Kidney (tissue), 14 donors: ENCODE results near the gene RGS10. TPM values are rescaled to one million over a fixed set of nuclear protein-coding genes. Genes with fewer than 3 reads are reported as not detected.

Source experiments
- DNase-seq, 5 donors: peaks; one replicate each; pipeline ENCODE4 v3.0.0-alpha.2; 2013 to 2020
- FAIRE-seq: peaks from 2 replicates; lab custom pipeline; 2012; peaks lifted over from hg19 to GRCh38; lab: Jason Lieb, UNC
- H3K27ac ChIP-seq, 2 donors: one replicate each; pipeline ENCODE4 v1.7.0; 2013; ENCODE audit warnings: low read depth in 2 of 2, low read length in 2 of 2, inconsistent platforms in 1 of 2
- H3K27me3 ChIP-seq: one replicate; pipeline ENCODE4 v1.7.1; 2013; ENCODE audit warnings: low read length, inconsistent platforms; ENCODE audit not compliant: control insufficient read depth, insufficient read depth
- H3K36me3 ChIP-seq, 3 donors: one replicate each; pipeline versions ENCODE4 v1.7.0 to v1.7.1; 2013; ENCODE audit warnings: low read length in 3 of 3, control low read depth in 1 of 3, inconsistent platforms in 1 of 3; ENCODE audit not compliant: insufficient read depth in 3 of 3, control insufficient read depth in 2 of 3
- H3K4me1 ChIP-seq, 3 donors: one replicate each; pipeline versions ENCODE4 v1.7.0 to v1.7.1; 2013; ENCODE audit warnings: low read length in 3 of 3, inconsistent platforms in 1 of 3, low read depth in 1 of 3; ENCODE audit not compliant: control insufficient read depth in 2 of 3, insufficient read depth in 2 of 3
- H3K4me3 ChIP-seq, 3 donors: one replicate each; pipeline versions ENCODE4 v1.7.0 to v1.8.1; 2013; ENCODE audit warnings: low read length in 3 of 3, control low read depth in 1 of 3, inconsistent platforms in 1 of 3
- H3K9ac ChIP-seq, 3 donors: one replicate each; pipeline versions ENCODE4 v1.7.0 to v1.7.1; 2013; ENCODE audit warnings: low read length in 3 of 3, control low read depth in 1 of 3, inconsistent platforms in 1 of 3
- H3K9me3 ChIP-seq, 3 donors: one replicate each; pipeline versions ENCODE4 v1.7.0 to v1.7.1; 2013; ENCODE audit warnings: low read length in 3 of 3, control low read depth in 1 of 3, inconsistent platforms in 1 of 3; ENCODE audit not compliant: control insufficient read depth in 2 of 3, insufficient read depth in 1 of 3
- CTCF ChIP-seq: IDR thresholded peaks from 3 replicates; pipeline ENCODE4 v1.5.1; 2012; ENCODE audit warnings: mild to moderate bottlenecking, moderate library complexity, borderline replicate concordance; ENCODE audit not compliant: insufficient read depth; ENCODE audit errors: extremely low read depth
- intact Hi-C: fragments of 100-400 bp; cut with DNase I; formaldehyde crosslinking; loops from one replicate; pipeline ENCODE4 v1.11.1; 2022
- polyA plus RNA-seq: library from polyadenylated mRNA; stranded (reverse); fragments of 350-450 nt; fragmentation: Illumina TruSeq; extraction: RNeasy Lipid Tissue Mini Kit (QIAGEN cat#74804); gene quantifications from one replicate; pipeline ENCODE4 v1.2.3, GENCODE V29; 2014; ENCODE audit warnings: low read depth, low replicate concordance; ENCODE audit not compliant: insufficient read depth
- total RNA-seq: library from RNA; stranded (reverse); fragmentation: NEBNext Ultra II Directional; extraction: Animal tissue kit (Norgen Biotek cat#: 25700); gene quantifications from one replicate; pipeline ENCODE4 v1.2.1, GENCODE V29; 2021
- donor health status: control.
- donor health status: control.
- donor health status: control.
- donor health status: control.
- donor health status: control.
- donor health status: DM: yes; HTN: yes; CAD: no.
- donor health status: Normal renal cell carcinoma (clear cell type).

The RGS10 gene
- total and polyA plus RNA-seq, 2 donors from 2014 or later = 19.9 to 25.4 TPM

- FAIRE-seq = no peak
- no peaks in the 10 kb centered on the region for H3K27me3 ChIP-seq
- peak in 3 of 5 donors; percentile 37 to 67 (median 65) for DNase-seq
- no peaks in the 10 kb centered on the region for H3K9me3 ChIP-seq
- H3K9ac ChIP-seq = no peak overlapping the region
- TF ChIP-seq CTCF = no peak
- peaks cover 0 to 3% (median 2%) of the 10 kb centered on the region in 3 donors for H3K4me1 ChIP-seq
- H3K36me3 ChIP-seq = no peaks in the 10 kb centered on the region
- H3K27ac ChIP-seq = no peak overlapping the region
- intact Hi-C loops = no loop called here
- H3K4me3 ChIP-seq = no peak overlapping the region
These were observed 3.5 kb upstream of the RGS10 start for GRCh38 chr10:119546009-119546408.

GRCh38 chr10:119545310-119545709 is 2.8 kb upstream of the RGS10 start:
- FAIRE-seq = no peak
- H3K9me3 ChIP-seq = no peaks in the 10 kb centered on the region
- no peaks in the 10 kb centered on the region for H3K27me3 ChIP-seq
- intact Hi-C loops = no loop called here
- H3K27ac ChIP-seq = no peak overlapping the region
- no peaks in the 10 kb centered on the region for H3K36me3 ChIP-seq
- TF ChIP-seq CTCF = no peak
- no peak for DNase-seq
- H3K9ac ChIP-seq = no peak overlapping the region
- H3K4me3 ChIP-seq = no peak overlapping the region
- H3K4me1 ChIP-seq = peaks cover 0 to 3% (median 2%) of the 10 kb centered on the region in 3 donors

- FAIRE-seq = no peak
- H3K9me3 ChIP-seq = no peaks in the 10 kb centered on the region
- no peaks in the 10 kb centered on the region for H3K36me3 ChIP-seq
- no peak overlapping the region for H3K27ac ChIP-seq
- no peak for TF ChIP-seq CTCF
- no peaks in the 10 kb centered on the region for H3K27me3 ChIP-seq
- intact Hi-C loops = no loop called here
- no peak overlapping the region for H3K9ac ChIP-seq
- peaks cover 0 to 3% (median 3%) of the 10 kb centered on the region in 3 donors for H3K4me1 ChIP-seq
- H3K4me3 ChIP-seq = peak overlapping the region in 1 of 3 donors; percentile 55
- peak in 4 of 5 donors; percentile 58 to 86 (median 74) for DNase-seq
These were observed 1.5 kb upstream of the RGS10 start for GRCh38 chr10:119543814-119544642.
